OCI-LY7 (cell line): ENCODE measurements around the gene LEMD1. TPM values are rescaled to one million over a fixed set of nuclear protein-coding genes. Genes with fewer than 3 reads are reported as not detected.

ENCODE experiments used
- BruUV-seq: library from RNA; stranded (reverse); fragments of 400-500 nt; replicated peaks from 2 replicates; lab custom pipeline; 2021; lab: Mats Ljungman, UMichigan
- CTCF ChIA-PET: fragments of 300-600 bp; sonication (Branson Sonifier 250); formaldehyde crosslinking; loops from one replicate; lab custom pipeline; 2022; ENCODE audit warnings: antibody characterized with exemption; ENCODE audit not compliant: unreplicated experiment; lab: Charles Lee
- POLR2A ChIA-PET: fragments of 300-600 bp; sonication (Branson Sonifier 250); formaldehyde crosslinking; loops from one replicate; lab custom pipeline; 2022; ENCODE audit warnings: antibody characterized with exemption; lab: Charles Lee
- DNase-seq: peaks from one replicate; pipeline ENCODE4 v3.0.0-alpha.2; 2015; ENCODE audit warnings: low spot score
- H2AFZ ChIP-seq: fragments of 200-600 bp; sonication (generic), shearing (Covaris generic); 2 replicates; pipeline ENCODE4 v1.6.1; 2014; ENCODE audit warnings: mild to moderate bottlenecking, antibody characterized with exemption, low read length, moderate library complexity
- H3K27ac ChIP-seq: fragments of 200-600 bp; sonication (generic); 2 replicates; pipeline ENCODE4 v1.5.1; 2014; ENCODE audit warnings: mixed run types, low read depth, mild to moderate bottlenecking, moderate library complexity, low read length, inconsistent platforms; ENCODE audit not compliant: poor library complexity, severe bottlenecking
- H3K36me3 ChIP-seq: fragments of 200-600 bp; sonication (generic); 2 replicates; pipeline ENCODE4 v1.6.1; 2014; ENCODE audit warnings: mild to moderate bottlenecking, antibody characterized with exemption, low read length, moderate library complexity, mixed read lengths; ENCODE audit not compliant: insufficient read depth
- H3K4me1 ChIP-seq: fragments of 200-600 bp; sonication (generic); 2 replicates; pipeline ENCODE4 v1.5.1; 2014; ENCODE audit warnings: mild to moderate bottlenecking, low read length; ENCODE audit not compliant: insufficient read depth, poor library complexity, severe bottlenecking
- H3K4me2 ChIP-seq: fragments of 200-600 bp; sonication (generic); 2 replicates; pipeline ENCODE4 v1.6.1; 2014; ENCODE audit warnings: mild to moderate bottlenecking, low read length
- H3K4me3 ChIP-seq: fragments of 200-600 bp; sonication (generic); 2 replicates; pipeline ENCODE4 v1.5.1; 2014; ENCODE audit warnings: mild to moderate bottlenecking, low read depth, low read length; ENCODE audit not compliant: poor library complexity, severe bottlenecking
- H3K79me2 ChIP-seq: fragments of 200-600 bp; sonication (generic); 2 replicates; pipeline ENCODE4 v1.6.1; 2016; ENCODE audit warnings: low read depth, mild to moderate bottlenecking, low read length, moderate library complexity, mixed read lengths; ENCODE audit not compliant: insufficient read depth
- H3K9me2 ChIP-seq: fragments of 200-600 bp; sonication (generic); 2 replicates; pipeline ENCODE4 v1.6.1; 2016; ENCODE audit warnings: mild to moderate bottlenecking, low read length, mixed read lengths; ENCODE audit not compliant: insufficient read depth
- H3K9me3 ChIP-seq: fragments of 200-600 bp; sonication (generic); 2 replicates; pipeline ENCODE4 v1.6.1; 2014; ENCODE audit warnings: mild to moderate bottlenecking, mixed run types, low read length, mixed read lengths
- H4K20me1 ChIP-seq: fragments of 200-600 bp; sonication (generic); 2 replicates; pipeline ENCODE4 v1.6.1; 2014; ENCODE audit warnings: mild to moderate bottlenecking, antibody characterized with exemption, low read length, moderate library complexity, mixed read lengths; ENCODE audit not compliant: insufficient read depth
- EZH2phosphoT487 ChIP-seq: fragments of 200-600 bp; sonication (generic); IDR thresholded peaks from 2 replicates; pipeline ENCODE4 v1.6.1; 2018; ENCODE audit warnings: low read depth, borderline replicate concordance, mild to moderate bottlenecking, mixed run types, antibody characterized with exemption, low read length, moderate library complexity, mixed read lengths
- intact Hi-C: fragments of 100-400 bp; cut with micrococcal nuclease; formaldehyde crosslinking; loops from one replicate; pipeline ENCODE4 v1.10.0; 2022; ENCODE audit not compliant: unreplicated experiment
- total RNA-seq, 2 experiments: library from RNA; depleted of rRNA in 1 of 2; stranded (reverse); fragments of >200 nt in 1 of 2; shearing (Covaris generic) in 1 of 2; gene quantifications; 2 replicates each; pipeline ENCODE4 v1.2.3, GENCODE V29; 2014 to 2022
- TF ChIP-seq, protein P1 (sequence below): fragments of 200-600 bp; sonication (generic); conservative IDR thresholded peaks from 2 replicates; pipeline ENCODE4 v1.5.1; 2014; ENCODE audit warnings: mild to moderate bottlenecking, antibody characterized with exemption, low read length, moderate library complexity, mixed read lengths

Gene LEMD1
- total RNA-seq, 2 experiments from 2014 or later = 0.44 to 0.63 TPM

DNA sequence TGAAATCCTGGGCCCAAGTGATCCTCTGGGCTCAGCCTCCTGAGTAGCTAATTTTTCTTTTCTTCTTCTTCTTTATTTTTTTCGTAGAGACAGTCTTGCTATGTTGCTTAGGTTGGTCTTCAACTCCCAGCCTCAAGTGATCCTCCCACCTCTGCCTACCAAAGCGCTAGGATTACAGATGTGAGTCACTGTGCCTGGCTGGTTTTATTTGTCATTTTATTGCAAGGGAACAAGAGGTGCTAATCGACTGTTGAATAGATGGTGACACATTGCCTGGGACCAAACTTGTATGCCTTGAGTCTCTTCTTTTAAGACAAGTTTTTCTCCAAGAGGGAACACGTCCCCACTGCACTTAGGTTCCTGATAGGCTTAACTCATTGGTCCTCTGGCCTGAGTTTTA is 45.1 kb downstream of the LEMD1 start:
- CTCF ChIA-PET = no interaction called here
- no peaks in the 10 kb centered on the region for H3K9me3 ChIP-seq
- POLR2A ChIA-PET = no interaction called here

DNA sequence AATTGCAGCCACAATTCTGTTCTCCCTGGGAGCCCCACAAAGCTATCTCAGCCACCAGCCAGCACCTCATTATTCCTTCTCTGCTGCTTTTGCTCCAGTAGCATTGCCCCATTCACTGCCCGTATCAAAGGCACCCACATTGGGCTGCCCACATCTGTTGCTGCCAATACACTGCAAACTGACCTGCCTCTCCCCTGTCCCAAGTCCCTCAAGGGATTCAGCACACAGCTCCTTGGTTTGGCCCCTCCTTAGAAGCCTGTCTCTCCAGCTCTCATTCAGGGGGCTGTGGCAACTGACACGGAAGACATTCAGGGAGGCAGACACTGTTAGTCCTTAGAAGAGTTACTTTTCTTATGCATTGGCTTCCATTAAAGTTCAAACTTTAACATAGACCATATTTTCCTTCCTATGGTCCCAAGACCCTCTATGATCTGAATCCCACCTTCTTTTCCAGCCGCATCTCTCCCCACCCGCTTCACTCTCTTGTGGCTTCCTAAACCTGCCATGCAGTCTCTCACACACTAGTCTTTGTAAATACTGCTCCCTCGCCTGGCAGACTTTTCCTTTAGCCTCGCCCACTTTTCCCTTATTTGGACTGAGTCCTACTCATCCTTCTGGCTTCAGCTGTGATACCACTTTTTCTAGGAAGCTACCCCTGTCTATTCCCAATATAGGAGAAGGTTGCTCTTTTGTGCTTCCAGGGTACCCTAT is 45.9 kb downstream of the LEMD1 start:
- DNase-seq = no peak
- no peaks in the 10 kb centered on the region for H3K36me3 ChIP-seq
- no peak overlapping the region for H3K4me2 ChIP-seq
- no peaks in the 10 kb centered on the region for H4K20me1 ChIP-seq
- H3K9me2 ChIP-seq = no peaks in the 10 kb centered on the region
- ChIA-PET CTCF (no interaction called here), POLR2A (no interaction called here)
- no peak overlapping the region for H3K27ac ChIP-seq
- no TSS peak for BruUV-seq
- no peaks in the 10 kb centered on the region for H3K79me2 ChIP-seq
- H3K9me3 ChIP-seq = no peaks in the 10 kb centered on the region
- intact Hi-C loops = no loop called here
- H3K4me3 ChIP-seq = no peak overlapping the region
- no peaks in the 10 kb centered on the region for H3K4me1 ChIP-seq
- H2AFZ ChIP-seq = no peak overlapping the region
- TF ChIP-seq EZH2phosphoT487 = no peak
- TF ChIP-seq, protein P1, sequence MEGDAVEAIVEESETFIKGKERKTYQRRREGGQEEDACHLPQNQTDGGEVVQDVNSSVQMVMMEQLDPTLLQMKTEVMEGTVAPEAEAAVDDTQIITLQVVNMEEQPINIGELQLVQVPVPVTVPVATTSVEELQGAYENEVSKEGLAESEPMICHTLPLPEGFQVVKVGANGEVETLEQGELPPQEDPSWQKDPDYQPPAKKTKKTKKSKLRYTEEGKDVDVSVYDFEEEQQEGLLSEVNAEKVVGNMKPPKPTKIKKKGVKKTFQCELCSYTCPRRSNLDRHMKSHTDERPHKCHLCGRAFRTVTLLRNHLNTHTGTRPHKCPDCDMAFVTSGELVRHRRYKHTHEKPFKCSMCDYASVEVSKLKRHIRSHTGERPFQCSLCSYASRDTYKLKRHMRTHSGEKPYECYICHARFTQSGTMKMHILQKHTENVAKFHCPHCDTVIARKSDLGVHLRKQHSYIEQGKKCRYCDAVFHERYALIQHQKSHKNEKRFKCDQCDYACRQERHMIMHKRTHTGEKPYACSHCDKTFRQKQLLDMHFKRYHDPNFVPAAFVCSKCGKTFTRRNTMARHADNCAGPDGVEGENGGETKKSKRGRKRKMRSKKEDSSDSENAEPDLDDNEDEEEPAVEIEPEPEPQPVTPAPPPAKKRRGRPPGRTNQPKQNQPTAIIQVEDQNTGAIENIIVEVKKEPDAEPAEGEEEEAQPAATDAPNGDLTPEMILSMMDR = no peak

More for the DNA sequence above, 45.1 kb downstream of the LEMD1 start:
- Histone ChIP-seq H3K9me2 (no peaks in the 10 kb centered on the region), H2AFZ (no peak overlapping the region), H4K20me1 (no peaks in the 10 kb centered on the region), H3K4me1 (no peaks in the 10 kb centered on the region), H3K36me3 (no peaks in the 10 kb centered on the region), H3K27ac (no peak overlapping the region), H3K4me3 (no peak overlapping the region), H3K4me2 (no peak overlapping the region), H3K79me2 (no peaks in the 10 kb centered on the region)
- intact Hi-C loops = no loop called here
- TF ChIP-seq, protein P1 = no peak
- TF ChIP-seq EZH2phosphoT487 = no peak
- no TSS peak for BruUV-seq
- no peak for DNase-seq
